ENCODE data around the gene BUB1B.
"Not testable (repeated sequence)": the region's sequence is repeated elsewhere in the genome, so short reads cannot be mapped to it uniquely, and the experiment has no call there.

BUB1B gene, protein sequence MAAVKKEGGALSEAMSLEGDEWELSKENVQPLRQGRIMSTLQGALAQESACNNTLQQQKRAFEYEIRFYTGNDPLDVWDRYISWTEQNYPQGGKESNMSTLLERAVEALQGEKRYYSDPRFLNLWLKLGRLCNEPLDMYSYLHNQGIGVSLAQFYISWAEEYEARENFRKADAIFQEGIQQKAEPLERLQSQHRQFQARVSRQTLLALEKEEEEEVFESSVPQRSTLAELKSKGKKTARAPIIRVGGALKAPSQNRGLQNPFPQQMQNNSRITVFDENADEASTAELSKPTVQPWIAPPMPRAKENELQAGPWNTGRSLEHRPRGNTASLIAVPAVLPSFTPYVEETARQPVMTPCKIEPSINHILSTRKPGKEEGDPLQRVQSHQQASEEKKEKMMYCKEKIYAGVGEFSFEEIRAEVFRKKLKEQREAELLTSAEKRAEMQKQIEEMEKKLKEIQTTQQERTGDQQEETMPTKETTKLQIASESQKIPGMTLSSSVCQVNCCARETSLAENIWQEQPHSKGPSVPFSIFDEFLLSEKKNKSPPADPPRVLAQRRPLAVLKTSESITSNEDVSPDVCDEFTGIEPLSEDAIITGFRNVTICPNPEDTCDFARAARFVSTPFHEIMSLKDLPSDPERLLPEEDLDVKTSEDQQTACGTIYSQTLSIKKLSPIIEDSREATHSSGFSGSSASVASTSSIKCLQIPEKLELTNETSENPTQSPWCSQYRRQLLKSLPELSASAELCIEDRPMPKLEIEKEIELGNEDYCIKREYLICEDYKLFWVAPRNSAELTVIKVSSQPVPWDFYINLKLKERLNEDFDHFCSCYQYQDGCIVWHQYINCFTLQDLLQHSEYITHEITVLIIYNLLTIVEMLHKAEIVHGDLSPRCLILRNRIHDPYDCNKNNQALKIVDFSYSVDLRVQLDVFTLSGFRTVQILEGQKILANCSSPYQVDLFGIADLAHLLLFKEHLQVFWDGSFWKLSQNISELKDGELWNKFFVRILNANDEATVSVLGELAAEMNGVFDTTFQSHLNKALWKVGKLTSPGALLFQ

DNA sequence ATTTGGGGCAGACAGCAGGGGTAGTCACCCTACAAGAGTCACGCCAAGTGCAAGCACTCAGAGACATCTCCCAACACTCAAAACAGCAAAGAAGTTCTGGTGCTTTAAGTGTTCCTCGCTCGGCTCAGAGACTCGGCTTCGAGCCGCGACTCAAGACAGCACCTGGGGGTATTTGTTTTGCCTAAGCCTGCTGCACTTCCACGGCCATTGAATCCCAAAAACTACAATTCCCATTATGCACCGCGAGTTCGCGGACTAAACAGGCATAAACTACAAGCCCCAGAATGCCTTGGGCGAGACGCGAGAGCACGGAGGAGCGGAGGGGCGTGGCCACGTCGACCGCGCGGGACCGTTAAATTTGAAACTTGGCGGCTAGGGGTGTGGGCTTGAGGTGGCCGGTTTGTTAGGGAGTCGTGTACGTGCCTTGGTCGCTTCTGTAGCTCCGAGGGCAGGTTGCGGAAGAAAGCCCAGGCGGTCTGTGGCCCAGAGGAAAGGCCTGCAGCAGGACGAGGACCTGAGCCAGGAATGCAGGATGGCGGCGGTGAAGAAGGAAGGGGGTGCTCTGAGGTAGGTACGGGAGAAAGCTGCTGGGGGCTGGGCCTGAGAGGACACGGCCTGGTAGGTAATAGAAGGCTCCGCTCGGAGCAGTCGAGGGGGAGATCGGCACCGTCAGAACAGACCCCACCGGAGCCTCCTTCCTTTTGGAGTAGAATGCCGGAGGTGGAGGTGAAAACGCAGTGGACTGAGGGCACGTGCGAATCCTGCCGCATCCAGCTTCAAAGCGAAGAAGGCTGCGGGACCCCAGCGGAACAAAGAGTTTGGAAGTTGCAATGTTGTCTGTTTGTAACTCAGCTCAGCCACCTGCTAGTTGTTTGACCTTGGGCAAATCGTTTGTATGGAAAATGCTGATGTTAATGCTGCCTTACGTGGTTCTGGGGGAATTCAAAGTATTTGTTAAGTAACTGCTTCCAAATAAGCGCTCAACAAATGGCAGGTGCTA lies at the start of gene BUB1B:
Gene BUB1B (plus strand): TSS at position 381 of the 1,000 bp plus-strand sequence. CDS start 152 bp downstream, at position 533.
- peak; percentile 92 for DNase-seq (ENCODE audit: low spot score)

DNA sequence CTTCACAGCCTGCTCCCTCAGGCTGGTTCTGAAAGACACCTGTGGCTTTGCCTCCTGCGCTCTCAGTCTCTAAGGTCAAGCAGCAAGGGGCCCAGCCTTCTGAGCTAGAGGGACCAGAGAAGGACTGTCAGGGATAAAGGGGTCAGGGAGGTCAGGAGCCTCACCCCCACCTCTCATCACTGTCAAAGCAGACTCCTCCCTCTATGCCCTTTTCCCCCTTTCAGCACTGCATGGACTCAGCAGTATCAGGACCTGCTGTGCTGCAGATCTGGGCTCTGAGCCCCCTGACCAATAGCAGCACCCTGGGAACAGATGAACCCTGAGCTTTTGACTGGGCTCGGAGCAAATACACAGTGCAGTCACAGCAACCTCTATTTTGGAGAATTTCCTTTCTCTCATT lies 49.0 kb upstream of the BUB1B start:
- no peak for DNase-seq (ENCODE audit: low spot score)

DNA sequence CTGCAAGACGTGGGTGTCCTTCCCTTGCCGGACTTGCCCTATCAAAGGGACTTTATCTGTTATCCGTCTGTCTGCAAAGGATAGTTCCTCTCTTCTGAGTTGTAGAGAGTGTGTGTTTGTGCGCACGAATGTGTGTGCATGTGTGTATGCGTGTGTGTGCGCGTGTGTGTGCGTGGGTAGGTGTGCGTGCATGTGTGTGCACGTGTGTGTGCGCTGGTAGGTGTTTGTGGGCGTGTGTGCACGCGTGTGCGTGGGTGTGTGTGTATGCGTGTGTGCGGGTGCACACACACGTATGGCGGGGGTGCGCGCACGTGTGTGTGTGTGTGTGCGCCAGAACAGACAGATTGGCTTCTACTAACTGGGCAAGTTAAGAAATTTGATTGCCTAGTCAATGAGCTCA lies 48.1 kb upstream of the BUB1B start:
- no peak for DNase-seq (ENCODE audit: low spot score)

DNA sequence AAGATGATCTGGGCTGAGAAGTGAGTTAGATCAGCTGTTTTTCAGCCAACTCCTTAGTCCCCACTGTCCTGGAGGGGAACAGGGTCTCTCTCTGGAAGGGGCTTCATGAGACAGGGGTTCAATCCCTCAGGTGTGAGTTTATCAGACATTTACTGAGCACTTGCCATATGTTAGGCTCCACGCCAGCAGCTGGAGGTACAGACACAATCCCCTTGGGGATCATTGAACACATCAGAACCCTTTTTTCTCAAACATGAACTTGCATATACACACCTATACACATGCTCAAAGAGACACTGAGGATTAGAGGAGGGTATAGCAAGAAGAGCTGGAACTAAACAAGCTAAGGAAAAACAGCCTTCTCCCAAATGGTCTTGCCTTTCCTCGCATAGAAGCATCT lies 46.7 kb upstream of the BUB1B start:
- no peak for DNase-seq (ENCODE audit: low spot score)

DNA sequence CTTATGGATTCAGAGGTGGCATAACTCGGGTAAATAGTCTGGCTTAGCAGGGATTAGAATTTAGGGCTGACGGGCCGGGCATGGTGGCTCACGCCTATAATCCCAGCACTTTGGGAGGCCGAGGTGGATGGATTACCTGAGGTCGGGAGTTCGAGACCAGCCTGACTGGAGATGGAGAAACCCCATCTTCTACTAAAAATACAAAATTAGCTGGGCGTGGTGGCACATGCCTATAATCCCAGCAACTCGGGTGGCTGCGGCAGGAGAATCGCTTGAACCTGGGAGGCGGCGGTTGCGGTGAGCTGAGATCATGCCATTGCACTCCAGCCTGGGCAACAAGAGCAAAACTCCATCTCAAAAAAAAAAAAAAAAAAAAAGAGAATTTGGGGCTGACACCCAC lies 45.8 kb upstream of the BUB1B start:
- not testable (repeated sequence) for DNase-seq (ENCODE audit: low spot score)

DNA sequence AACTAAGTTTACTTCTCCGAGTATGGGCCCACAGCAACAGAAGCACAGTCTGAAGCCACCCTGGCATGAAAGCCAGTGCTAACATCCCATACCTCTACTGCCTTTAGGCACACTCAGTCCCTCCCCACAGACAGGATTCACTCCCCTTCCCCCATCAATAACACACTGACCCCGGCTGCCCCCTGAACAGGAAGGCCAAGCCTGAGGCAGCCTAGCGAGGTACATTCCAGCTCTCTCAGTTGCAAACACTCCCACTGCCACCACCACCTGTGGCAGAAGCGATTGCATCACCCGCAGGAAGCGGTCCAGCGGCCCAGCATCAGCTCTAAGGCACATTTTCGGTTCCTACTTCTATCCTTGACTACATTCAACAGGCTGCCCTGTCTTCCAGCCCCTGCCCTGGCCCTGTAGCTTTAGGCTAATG lies 45.2 kb upstream of the BUB1B start:
- DNase-seq (ENCODE audit: low spot score): peak; percentile 47

DNA sequence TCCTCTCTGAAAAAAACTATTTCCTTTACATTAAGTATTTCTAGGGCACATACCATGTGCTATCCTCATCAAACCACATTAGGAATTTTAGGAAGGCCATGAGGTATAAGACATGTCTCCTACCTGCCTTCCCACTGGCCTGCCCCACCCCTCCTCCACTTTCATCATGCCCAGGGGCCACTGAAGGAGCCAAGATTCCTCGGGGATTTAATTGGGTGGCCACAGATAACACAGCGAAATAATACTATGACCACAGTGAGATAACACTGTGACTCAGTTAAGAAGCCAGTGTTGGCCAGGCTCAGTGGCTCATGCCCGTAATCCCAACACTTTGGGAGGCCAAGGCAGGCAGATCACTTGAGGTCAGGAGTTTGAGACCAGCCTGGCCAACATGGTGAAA lies 42.4 kb upstream of the BUB1B start:
- DNase-seq (ENCODE audit: low spot score): no peak

DNA sequence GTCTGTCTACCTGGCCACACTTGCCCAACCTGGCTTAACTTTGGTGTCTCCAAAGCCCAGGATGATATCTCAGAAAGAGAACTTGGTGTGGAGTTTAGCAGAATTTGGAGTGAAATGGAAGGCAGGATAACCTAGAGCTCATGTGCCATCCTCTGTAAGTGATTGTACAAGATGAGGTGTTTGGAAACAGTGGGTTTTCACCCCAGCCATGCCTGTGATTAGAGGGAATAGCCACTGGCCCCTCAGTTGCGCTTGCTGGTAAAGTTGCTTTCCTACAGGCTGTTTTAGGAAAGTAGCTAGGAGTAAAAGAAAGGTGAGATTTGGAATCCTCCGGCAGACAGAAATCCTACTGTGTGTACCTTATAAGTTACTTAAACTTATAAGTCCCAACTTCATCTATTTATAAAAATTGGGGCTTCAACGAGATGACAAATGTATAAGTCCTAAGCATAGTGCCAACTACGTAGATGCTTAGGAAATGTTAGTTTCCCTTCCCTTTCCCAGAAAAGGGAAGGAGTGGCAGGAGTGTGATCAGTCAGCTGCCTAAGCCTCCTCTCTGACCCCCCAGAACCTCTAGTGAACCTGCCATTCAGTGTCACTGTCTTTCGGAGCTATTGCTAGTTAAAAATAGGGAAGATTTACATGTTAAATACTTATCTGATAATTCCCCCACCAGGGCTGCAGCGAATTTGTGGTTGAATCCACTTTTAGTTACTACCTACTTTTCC lies 38.8 kb upstream of the BUB1B start:
- DNase-seq (ENCODE audit: low spot score): peak; percentile 46

DNA sequence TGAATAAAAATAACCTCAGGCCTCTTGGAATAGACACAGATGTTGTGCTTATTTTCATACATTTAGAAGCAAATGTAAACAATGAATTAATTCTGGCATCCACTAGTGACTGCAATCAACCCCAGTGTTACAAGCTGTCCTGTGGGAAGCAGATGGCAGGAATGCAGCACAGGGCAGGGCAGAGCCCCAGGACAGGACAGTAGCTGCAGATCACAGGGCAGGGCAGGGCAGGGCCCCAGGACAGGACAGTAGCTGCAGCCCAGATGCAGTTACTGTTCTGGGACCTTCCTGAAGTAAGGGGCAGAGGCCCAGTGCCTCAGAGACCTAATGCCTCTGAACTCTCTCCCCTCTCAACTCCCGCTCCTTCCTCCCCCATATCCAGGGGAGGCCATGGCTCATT lies 37.9 kb upstream of the BUB1B start:
- not testable (repeated sequence) for DNase-seq (ENCODE audit: low spot score)

DNA sequence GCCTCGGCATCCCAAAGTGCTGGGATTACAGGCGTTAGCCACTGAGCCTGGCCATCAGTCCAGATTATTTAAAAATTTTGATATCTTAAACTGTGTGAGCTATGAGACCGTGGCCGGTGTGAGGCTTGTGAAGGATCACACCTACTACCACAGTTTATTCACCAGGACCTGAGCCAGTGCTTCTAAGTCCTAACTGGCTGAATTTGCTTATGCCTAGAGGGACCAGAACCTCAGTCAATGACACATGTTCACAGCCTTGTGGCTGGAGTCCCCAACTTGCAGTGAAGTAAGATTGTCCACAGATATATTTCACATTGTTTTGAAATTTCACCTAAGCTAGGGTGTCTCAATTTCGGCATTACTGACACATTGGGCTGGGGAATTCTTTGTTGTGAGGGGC lies 37.0 kb upstream of the BUB1B start:
- DNase-seq (ENCODE audit: low spot score): not testable (repeated sequence)

DNA sequence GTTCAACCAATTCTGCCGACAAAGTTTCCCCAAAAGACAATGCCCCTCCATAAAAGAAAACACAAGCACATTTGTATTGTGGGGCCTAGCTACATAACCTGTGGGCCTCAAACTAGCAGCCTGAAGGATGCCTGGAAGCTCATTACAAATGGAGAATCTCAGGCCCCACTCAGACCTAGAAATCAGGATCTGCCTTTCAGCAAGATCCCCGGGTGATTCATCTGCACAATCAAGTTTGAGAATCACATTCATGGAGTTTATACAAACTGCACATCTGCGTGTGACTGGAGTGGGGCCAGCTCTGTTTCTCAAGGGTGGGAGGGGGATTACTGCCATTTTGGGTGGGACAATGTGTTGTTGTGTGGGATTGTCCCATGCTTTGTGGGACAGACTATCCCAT lies 36.5 kb upstream of the BUB1B start:
- DNase-seq (ENCODE audit: low spot score): not testable (repeated sequence)

DNA sequence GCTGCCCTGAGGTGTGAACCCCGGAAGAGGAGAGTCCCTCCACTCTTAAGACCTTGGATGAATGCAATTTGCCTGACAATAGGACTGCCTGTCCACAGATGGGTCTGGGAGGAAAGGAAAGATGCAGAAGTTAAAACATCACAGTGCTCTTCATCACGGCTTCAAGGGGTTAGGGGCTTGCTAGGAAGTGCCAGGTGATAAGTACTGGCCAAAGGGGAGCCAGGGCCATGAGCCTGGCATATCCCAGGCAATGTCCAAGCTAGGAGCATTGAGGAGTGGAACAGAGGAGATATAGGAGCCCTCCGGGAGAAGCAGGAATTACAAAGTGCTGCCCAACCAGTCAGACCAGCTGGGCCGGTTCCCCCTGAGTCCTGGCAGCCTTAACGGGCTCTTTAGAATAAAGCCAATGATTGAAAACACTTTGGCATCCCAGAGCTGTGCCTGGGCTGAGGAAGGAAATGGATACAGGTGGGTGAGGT lies 36.0 kb upstream of the BUB1B start:
- DNase-seq (ENCODE audit: low spot score): not testable (repeated sequence)

DNA sequence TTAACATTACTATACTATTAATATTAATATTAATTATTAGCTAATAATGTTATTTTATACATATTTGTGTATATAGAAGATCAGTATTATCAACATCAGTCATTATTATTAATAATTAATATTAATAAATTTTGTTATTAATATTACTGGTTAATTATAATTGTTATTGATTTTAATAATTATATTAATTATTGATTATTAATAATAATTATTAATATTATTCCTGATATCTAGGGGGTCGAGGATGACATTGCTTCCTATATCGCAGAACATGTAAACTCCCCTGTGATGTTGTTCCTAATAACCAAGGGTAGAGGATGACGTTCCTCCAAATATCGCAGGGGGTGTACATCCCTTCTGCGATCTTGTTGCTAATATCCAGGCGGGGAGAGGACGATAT lies 34.9 kb upstream of the BUB1B start:
- no peak for DNase-seq (ENCODE audit: low spot score)

DNA sequence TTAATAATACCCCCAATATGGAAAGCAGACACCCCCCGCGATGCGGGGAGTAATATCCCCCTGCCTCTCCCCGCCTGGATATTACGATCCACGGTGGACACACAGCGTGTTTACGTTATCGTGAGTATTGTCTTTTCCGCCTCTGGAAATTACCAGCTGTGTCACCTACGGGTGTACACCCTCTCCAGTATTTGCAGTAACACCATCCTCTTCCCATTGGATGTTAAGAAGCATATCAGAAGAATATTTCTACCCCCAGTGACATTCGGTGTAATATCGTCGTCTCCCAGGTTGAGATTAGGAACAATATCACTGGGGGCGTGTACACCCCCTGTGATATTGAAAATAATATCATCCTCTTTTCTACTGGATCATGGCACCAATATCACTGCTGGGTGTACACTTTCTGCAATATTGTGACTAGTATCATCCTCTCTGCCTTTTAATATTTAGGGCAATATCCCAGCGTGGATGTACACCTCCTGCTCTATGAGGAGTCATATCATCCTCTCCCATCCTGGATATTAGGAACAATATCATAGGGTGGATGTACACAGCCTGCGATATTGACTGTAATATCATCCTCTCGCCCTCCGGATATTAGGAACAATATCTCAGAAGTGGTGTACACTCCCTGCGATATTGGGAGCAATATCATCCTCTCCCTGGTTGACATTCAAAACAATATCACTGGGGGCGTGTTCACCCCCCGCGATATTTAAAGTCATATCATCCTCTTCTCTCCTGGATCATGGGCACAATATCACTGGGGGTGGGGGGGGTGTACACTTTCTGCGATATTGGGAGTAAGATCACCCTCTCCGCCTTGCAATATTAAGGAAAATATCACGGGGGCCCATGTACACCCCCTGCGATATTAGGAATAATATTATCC lies 31.9 kb upstream of the BUB1B start:
- no peak for DNase-seq (ENCODE audit: low spot score)

DNA sequence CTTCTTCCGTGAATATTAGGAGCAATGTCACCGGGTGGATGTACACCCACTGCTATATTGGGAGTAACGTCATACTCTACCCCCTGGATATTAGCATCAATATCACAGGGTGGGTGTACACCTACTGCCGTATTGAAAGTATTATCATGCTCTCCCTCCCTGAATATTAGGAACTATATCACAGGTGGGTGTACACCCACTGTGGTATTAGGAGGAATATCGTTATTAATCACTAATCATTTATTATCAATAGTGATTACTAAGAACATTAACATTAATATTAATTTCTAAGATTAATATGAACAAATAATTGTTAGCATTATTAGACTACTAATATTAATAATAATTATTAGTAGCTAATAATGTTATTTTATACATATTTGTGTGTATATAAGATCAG lies 30.8 kb upstream of the BUB1B start:
- no peak for DNase-seq (ENCODE audit: low spot score)

DNA sequence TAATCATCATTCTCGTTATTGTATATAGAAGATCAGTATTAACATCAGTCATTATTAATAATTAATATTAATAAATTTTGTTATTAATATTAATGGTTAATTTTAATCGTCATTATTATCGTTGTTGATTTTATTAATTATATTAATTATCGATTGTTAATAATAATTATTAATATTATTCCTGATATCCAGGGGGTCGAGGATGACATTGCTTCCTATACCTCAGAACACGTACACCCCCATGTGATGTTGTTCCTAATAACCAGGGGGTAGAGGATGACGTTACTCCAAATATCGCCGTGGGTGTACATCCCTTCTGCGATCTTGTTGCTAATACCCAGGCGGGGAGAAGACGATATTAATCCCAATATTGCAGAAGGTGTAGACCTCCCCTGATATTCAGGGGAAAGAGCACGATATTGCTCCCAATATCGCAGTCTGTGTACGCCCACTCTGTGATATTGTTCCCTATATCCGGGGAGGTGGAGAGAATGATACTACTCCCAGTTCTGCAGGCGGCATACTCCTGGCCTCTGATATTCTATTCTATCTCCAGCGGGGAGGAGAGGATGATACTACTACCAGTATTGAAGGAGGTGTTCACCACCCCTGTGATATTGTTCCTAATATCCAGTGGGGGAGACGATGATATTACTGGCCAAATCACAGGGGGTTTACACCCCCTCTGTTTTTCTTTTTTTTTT lies 29.9 kb upstream of the BUB1B start:
- no peak for DNase-seq (ENCODE audit: low spot score)

DNA sequence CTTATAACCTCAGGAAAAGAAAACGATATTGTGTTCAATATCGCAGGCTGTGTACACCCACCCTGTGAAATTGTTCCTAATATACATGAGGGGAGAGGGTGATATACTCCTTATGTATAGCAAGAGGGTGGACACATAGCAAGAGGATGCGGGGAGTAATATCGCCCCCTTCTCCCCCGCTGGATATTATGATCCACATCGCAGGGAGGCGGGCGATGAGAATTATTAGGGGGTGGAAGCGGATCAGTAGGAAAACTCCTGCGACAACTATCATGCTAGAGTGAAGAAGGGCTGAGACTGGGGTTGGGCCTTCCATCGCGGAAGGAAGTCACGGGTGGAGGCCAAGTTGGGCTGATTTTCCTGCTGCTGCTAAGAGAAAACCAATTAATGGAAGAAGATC lies 27.3 kb upstream of the BUB1B start:
- DNase-seq (ENCODE audit: low spot score): no peak

DNA sequence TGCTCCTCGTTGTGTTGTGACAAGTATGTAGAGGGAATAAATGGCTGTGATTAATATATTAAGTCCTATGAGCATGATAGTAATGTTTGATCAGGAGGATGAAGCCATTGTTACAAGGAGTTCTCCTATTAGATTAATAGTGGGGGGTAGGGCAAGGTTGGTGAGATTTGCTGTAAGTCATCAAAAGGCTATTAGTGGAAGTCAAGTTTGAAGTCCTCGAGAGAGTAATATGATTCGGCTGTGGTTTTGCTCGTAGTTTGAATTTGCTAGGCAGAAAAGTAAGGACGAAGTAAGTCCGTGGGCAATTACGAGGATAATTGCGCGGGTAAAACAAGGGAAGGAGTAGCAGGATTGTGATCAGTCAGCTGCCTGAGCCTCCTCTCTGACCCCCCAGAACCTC lies 26.0 kb upstream of the BUB1B start:
- no peak for DNase-seq (ENCODE audit: low spot score)

All from globus pallidus (tissue), 1 donor.